Astrocyte (in vitro differentiated cells and primary cell): Measurements from ENCODE around the gene SFR1. TPM values are rescaled to one million over a fixed set of nuclear protein-coding genes. Genes with fewer than 3 reads are reported as not detected.
A peak's percentile ranks its signal among the peaks of the same experiment; 100 is the strongest.

Source experiments
- DNase-seq: peaks from one replicate; pipeline ENCODE4 v3.0.0-alpha.2; 2010; ENCODE audit warnings: low read depth
- FAIRE-seq: peaks from 2 replicates; lab custom pipeline; 2011; peaks lifted over from hg19 to GRCh38; lab: Jason Lieb, UNC
- H2AFZ ChIP-seq: 2 replicates; pipeline ENCODE4 v1.6.0; 2012; ENCODE audit warnings: low read depth, low read length, inconsistent platforms
- H3K27ac ChIP-seq: 2 replicates; pipeline ENCODE4 v1.5.1; 2011; ENCODE audit warnings: low read depth, low read length, inconsistent platforms
- H3K27me3 ChIP-seq: 2 replicates; pipeline ENCODE4 v1.6.0; 2011; ENCODE audit warnings: low read length, inconsistent platforms; ENCODE audit not compliant: insufficient read depth
- H3K36me3 ChIP-seq: 2 replicates; pipeline ENCODE4 v1.5.1; 2011; ENCODE audit warnings: low read length, inconsistent platforms; ENCODE audit not compliant: insufficient read depth
- H3K4me1 ChIP-seq: 2 replicates; pipeline ENCODE4 v1.5.1; 2011; ENCODE audit warnings: low read length, inconsistent platforms; ENCODE audit not compliant: insufficient read depth
- H3K4me2 ChIP-seq: 2 replicates; pipeline ENCODE4 v1.6.0; 2012; ENCODE audit warnings: low read length, inconsistent platforms
- H3K4me3 ChIP-seq: 2 replicates; pipeline ENCODE4 v1.5.1; 2011; ENCODE audit warnings: low read depth, mild to moderate bottlenecking, low read length, inconsistent platforms; ENCODE audit not compliant: insufficient read depth
- H3K79me2 ChIP-seq: 2 replicates; pipeline ENCODE4 v1.6.0; 2012; ENCODE audit warnings: mild to moderate bottlenecking, low read length, inconsistent platforms; ENCODE audit not compliant: insufficient read depth
- H3K9ac ChIP-seq: 2 replicates; pipeline ENCODE4 v1.6.0; 2012; ENCODE audit warnings: mild to moderate bottlenecking, low read length, inconsistent platforms
- H3K9me3 ChIP-seq: 2 replicates; pipeline ENCODE4 v1.5.1; 2012; ENCODE audit warnings: low read depth, mild to moderate bottlenecking, low read length, inconsistent platforms; ENCODE audit not compliant: insufficient read depth
- H4K20me1 ChIP-seq: 2 replicates; pipeline ENCODE4 v1.6.0; 2012; ENCODE audit warnings: low read length, inconsistent platforms; ENCODE audit not compliant: insufficient read depth
- H3K27ac Mint-ChIP-seq: one replicate; pipeline ENCODE4 v1.8.0; 2021; ENCODE audit warnings: mild to moderate bottlenecking, mixed read lengths; ENCODE audit not compliant: unreplicated experiment
- H3K27me3 Mint-ChIP-seq: one replicate; pipeline ENCODE4 v1.8.0; 2021; ENCODE audit warnings: low read depth, mixed read lengths; ENCODE audit not compliant: unreplicated experiment
- H3K36me3 Mint-ChIP-seq: one replicate; pipeline ENCODE4 v1.8.0; 2021; ENCODE audit warnings: low read depth, mixed read lengths; ENCODE audit not compliant: unreplicated experiment
- H3K4me1 Mint-ChIP-seq: one replicate; pipeline ENCODE4 v1.8.0; 2021; ENCODE audit warnings: low read depth, mixed read lengths; ENCODE audit not compliant: unreplicated experiment
- H3K4me3 Mint-ChIP-seq: one replicate; pipeline ENCODE4 v1.8.0; 2021; ENCODE audit warnings: mild to moderate bottlenecking, moderate library complexity, mixed read lengths; ENCODE audit not compliant: unreplicated experiment
- H3K9me3 Mint-ChIP-seq: one replicate; pipeline ENCODE4 v1.8.0; 2021; ENCODE audit warnings: mild to moderate bottlenecking, mixed read lengths; ENCODE audit not compliant: unreplicated experiment
- CTCF ChIP-seq: IDR thresholded peaks from 2 replicates; pipeline ENCODE4 v1.5.1; 2011; ENCODE audit warnings: low read depth, mild to moderate bottlenecking, inconsistent platforms, low read length, moderate library complexity; ENCODE audit not compliant: insufficient read depth
- EZH2 ChIP-seq: IDR thresholded peaks from 2 replicates; pipeline ENCODE4 v1.6.1; 2012; ENCODE audit warnings: mild to moderate bottlenecking, low read length, inconsistent platforms; ENCODE audit not compliant: insufficient read depth
- total RNA-seq: library from RNA; stranded (reverse); gene quantifications from 2 replicates; pipeline ENCODE4 v1.2.1, GENCODE V29; 2021

The SFR1 gene
- total RNA-seq, 1 donor from 2014 or later, result 3.6 TPM

- no peaks in the 10 kb centered on the region for H3K9me3 Mint-ChIP-seq
These were observed 4.1 kb upstream of the SFR1 start for GRCh38 chr10:104117839-104118323.

GRCh38 chr10:104119996-104120395 is 2.0 kb upstream of the SFR1 start:
- Mint-ChIP-seq H3K36me3 (no peaks in the 10 kb centered on the region), H3K4me3 (no peak overlapping the region), H3K27ac (peak overlapping the region; percentile 99), H3K27me3 (no peaks in the 10 kb centered on the region), H3K4me1 (peaks cover 22% of the 10 kb centered on the region), H3K9me3 (no peaks in the 10 kb centered on the region)
- H3K9me3 ChIP-seq, result no peaks in the 10 kb centered on the region
- H3K4me2 ChIP-seq, result peak overlapping the region; percentile 16
- no peak for DNase-seq
- H3K27me3 ChIP-seq, result no peaks in the 10 kb centered on the region
- no peaks in the 10 kb centered on the region for H3K36me3 ChIP-seq
- FAIRE-seq, result no peak
- H3K4me3 ChIP-seq, result no peak overlapping the region
- TF ChIP-seq CTCF (no peak), EZH2 (no peak)
- H2AFZ ChIP-seq, result peak overlapping the region; percentile 45
- H3K27ac ChIP-seq, result peak overlapping the region; percentile 100
- H4K20me1 ChIP-seq, result no peaks in the 10 kb centered on the region
- peaks cover 29% of the 10 kb centered on the region for H3K4me1 ChIP-seq
- no peaks in the 10 kb centered on the region for H3K79me2 ChIP-seq
- peak overlapping the region; percentile 99 for H3K9ac ChIP-seq

More at GRCh38 chr10:104117839-104118323, 4.1 kb upstream of the SFR1 start:
- Histone ChIP-seq H3K9ac (no peak overlapping the region), H3K4me3 (no peak overlapping the region), H3K4me1 (peaks cover 29% of the 10 kb centered on the region), H3K36me3 (no peaks in the 10 kb centered on the region), H3K4me2 (peak overlapping the region; percentile 49), H3K9me3 (no peaks in the 10 kb centered on the region), H2AFZ (no peak overlapping the region), H3K79me2 (no peaks in the 10 kb centered on the region), H4K20me1 (no peaks in the 10 kb centered on the region), H3K27me3 (no peaks in the 10 kb centered on the region), H3K27ac (peak overlapping the region; percentile 43)
- FAIRE-seq (no peak), DNase-seq (peak; percentile 71)
- no peaks in the 10 kb centered on the region for H3K27me3 Mint-ChIP-seq
- H3K27ac Mint-ChIP-seq, result peak overlapping the region; percentile 2
- H3K4me3 Mint-ChIP-seq, result no peak overlapping the region
- TF ChIP-seq CTCF (no peak), EZH2 (no peak)
- peaks cover 18% of the 10 kb centered on the region for H3K4me1 Mint-ChIP-seq
- no peaks in the 10 kb centered on the region for H3K36me3 Mint-ChIP-seq

- H3K36me3 ChIP-seq, result no peaks in the 10 kb centered on the region
- H3K4me1 Mint-ChIP-seq, result peaks cover 22% of the 10 kb centered on the region
- peaks cover 29% of the 10 kb centered on the region for H3K4me1 ChIP-seq
- H3K36me3 Mint-ChIP-seq, result no peaks in the 10 kb centered on the region
- H3K27me3 ChIP-seq, result no peaks in the 10 kb centered on the region
- TF ChIP-seq EZH2 (no peak), CTCF (no peak)
- peak overlapping the region; percentile 91 for H3K4me3 Mint-ChIP-seq
- FAIRE-seq (no peak), DNase-seq (no peak)
- no peaks in the 10 kb centered on the region for H3K27me3 Mint-ChIP-seq
- peak overlapping the region; percentile 99 for H3K27ac Mint-ChIP-seq
- peak overlapping the region; percentile 99 for H3K9ac ChIP-seq
- peak overlapping the region; percentile 73 for H2AFZ ChIP-seq
- peak overlapping the region; percentile 75 for H3K4me3 ChIP-seq
- no peaks in the 10 kb centered on the region for H3K9me3 ChIP-seq
- no peaks in the 10 kb centered on the region for H4K20me1 ChIP-seq
- peak overlapping the region; percentile 93 for H3K4me2 ChIP-seq
- no peaks in the 10 kb centered on the region for H3K79me2 ChIP-seq
- H3K9me3 Mint-ChIP-seq, result no peaks in the 10 kb centered on the region
- H3K27ac ChIP-seq, result peak overlapping the region; percentile 100
These were observed 1.5 kb upstream of the SFR1 start for GRCh38 chr10:104120512-104120902.
